ENCODE measurements around the gene SPTLC3. TPM values are rescaled to one million over a fixed set of nuclear protein-coding genes. Genes with fewer than 3 reads are reported as not detected.
A peak's percentile ranks its signal among the peaks of the same experiment; 100 is the strongest.

The SPTLC3 gene
- polyA plus RNA-seq, 3 donors = 0.01 TPM; not detected in 2

DNA sequence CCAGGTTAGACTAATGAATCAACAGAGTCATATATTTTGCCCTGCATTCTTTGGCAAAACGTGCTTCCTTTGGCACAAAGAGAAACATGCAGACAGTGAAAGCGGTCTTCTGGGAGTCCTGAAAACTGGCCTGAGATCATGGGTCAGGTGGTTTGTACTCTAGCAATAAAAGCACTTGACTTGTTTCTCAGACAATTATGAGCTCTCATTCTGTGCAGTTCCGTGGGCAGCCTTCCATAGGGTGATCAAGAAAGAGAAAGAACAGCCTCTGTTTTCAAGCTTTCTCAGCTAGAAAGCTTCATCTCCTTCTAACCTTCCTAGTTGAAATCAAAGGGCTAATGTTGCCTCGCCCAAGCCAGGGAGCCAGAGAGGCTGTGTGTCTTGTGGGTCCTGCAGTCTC is 149.6 kb downstream of the SPTLC3 start:
- no peak overlapping the region for H3K9ac ChIP-seq (ENCODE audit: insufficient read depth, low read length, poor library complexity, severe bottlenecking)
- TF ChIP-seq, protein P1, sequence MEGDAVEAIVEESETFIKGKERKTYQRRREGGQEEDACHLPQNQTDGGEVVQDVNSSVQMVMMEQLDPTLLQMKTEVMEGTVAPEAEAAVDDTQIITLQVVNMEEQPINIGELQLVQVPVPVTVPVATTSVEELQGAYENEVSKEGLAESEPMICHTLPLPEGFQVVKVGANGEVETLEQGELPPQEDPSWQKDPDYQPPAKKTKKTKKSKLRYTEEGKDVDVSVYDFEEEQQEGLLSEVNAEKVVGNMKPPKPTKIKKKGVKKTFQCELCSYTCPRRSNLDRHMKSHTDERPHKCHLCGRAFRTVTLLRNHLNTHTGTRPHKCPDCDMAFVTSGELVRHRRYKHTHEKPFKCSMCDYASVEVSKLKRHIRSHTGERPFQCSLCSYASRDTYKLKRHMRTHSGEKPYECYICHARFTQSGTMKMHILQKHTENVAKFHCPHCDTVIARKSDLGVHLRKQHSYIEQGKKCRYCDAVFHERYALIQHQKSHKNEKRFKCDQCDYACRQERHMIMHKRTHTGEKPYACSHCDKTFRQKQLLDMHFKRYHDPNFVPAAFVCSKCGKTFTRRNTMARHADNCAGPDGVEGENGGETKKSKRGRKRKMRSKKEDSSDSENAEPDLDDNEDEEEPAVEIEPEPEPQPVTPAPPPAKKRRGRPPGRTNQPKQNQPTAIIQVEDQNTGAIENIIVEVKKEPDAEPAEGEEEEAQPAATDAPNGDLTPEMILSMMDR (IDR thresholded peaks at IDR 0.05) = no peak
- H3K79me2 ChIP-seq (ENCODE audit: insufficient read depth, low read length) = no peaks in the 10 kb centered on the region
- no peak for DNase-seq
- no peaks in the 10 kb centered on the region for H4K20me1 ChIP-seq (ENCODE audit: insufficient read depth, low read length)
- 67% methylated on average over 4 of the region's 4 CpGs for WGBS (ENCODE audit: insufficient coverage)
- peaks cover 0 to 3% (median 0%) of the 10 kb centered on the region in 3 donors for H3K27me3 Mint-ChIP-seq (ENCODE audit: low read depth in 3 of 3)
- no peaks in the 10 kb centered on the region for H3K9me3 ChIP-seq (replicated peaks in 1 of 2; ENCODE audit: control insufficient read depth in 1 of 2, insufficient read depth in 1 of 2, low read length in 2 of 2)
- no peaks in the 10 kb centered on the region for H3K36me3 ChIP-seq (replicated peaks in 1 of 2; ENCODE audit: control insufficient read depth in 1 of 2, insufficient read depth in 2 of 2, low read length in 2 of 2)
- H3K27ac ChIP-seq (ENCODE audit: low read depth in 1 of 2, low read length in 2 of 2) = no peak overlapping the region
- no peaks in the 10 kb centered on the region for H3K4me1 Mint-ChIP-seq
- no peaks in the 10 kb centered on the region for H3K4me1 ChIP-seq (ENCODE audit: control insufficient read depth in 1 of 2, insufficient read depth in 2 of 2, low read length in 2 of 2)
- H3K4me3 ChIP-seq (replicated peaks in 1 of 3; ENCODE audit: low read depth in 2 of 3, low read length in 3 of 3) = no peak overlapping the region
- H3K27ac Mint-ChIP-seq = peak overlapping the region in 1 of 7 donors; percentile 16
- peaks cover 0 to 2% (median 0%) of the 10 kb centered on the region in 7 donors for H3K9me3 Mint-ChIP-seq
- H3K36me3 Mint-ChIP-seq = no peaks in the 10 kb centered on the region
- no peak overlapping the region for H3K4me3 Mint-ChIP-seq
- no peak overlapping the region for H2AFZ ChIP-seq (ENCODE audit: insufficient read depth, low read depth, low read length, poor library complexity, severe bottlenecking)
- no peak overlapping the region for H3K4me2 ChIP-seq (replicated peaks; ENCODE audit: extremely low read depth, low read length, poor library complexity, severe bottlenecking)
- intact Hi-C loops (cut with micrococcal nuclease) = no loop called here
- no peaks in the 10 kb centered on the region for H3K27me3 ChIP-seq (ENCODE audit: control insufficient read depth in 2 of 2, insufficient read depth in 2 of 2, low read length in 2 of 2)

- H3K9me3 Mint-ChIP-seq = peaks cover 0 to 2% (median 0%) of the 10 kb centered on the region in 7 donors
These were observed 151.1 kb downstream of the SPTLC3 start for GRCh38 chr20:13159889-13160288.

More at GRCh38 chr20:13159889-13160288, 151.1 kb downstream of the SPTLC3 start:
- Mint-ChIP-seq H3K27me3 (ENCODE audit: low read depth in 3 of 3) (peaks cover 0 to 2% (median 0%) of the 10 kb centered on the region in 3 donors), H3K36me3 (no peaks in the 10 kb centered on the region), H3K4me1 (no peaks in the 10 kb centered on the region), H3K27ac (peak overlapping the region in 1 of 7 donors; percentile 37), H3K4me3 (no peak overlapping the region)
- H3K27me3 ChIP-seq (ENCODE audit: control insufficient read depth in 2 of 2, insufficient read depth in 2 of 2, low read length in 2 of 2) = no peaks in the 10 kb centered on the region
- H3K4me3 ChIP-seq (replicated peaks in 1 of 3; ENCODE audit: low read depth in 2 of 3, low read length in 3 of 3) = no peak overlapping the region
- no peak overlapping the region for H3K9ac ChIP-seq (ENCODE audit: insufficient read depth, low read length, poor library complexity, severe bottlenecking)
- H4K20me1 ChIP-seq (ENCODE audit: insufficient read depth, low read length) = no peaks in the 10 kb centered on the region
- DNase-seq = no peak
- no peak overlapping the region for H2AFZ ChIP-seq (ENCODE audit: insufficient read depth, low read depth, low read length, poor library complexity, severe bottlenecking)
- H3K79me2 ChIP-seq (ENCODE audit: insufficient read depth, low read length) = no peaks in the 10 kb centered on the region
- WGBS (ENCODE audit: insufficient coverage) = 91% methylated on average over 7 of the region's 9 CpGs
- no peaks in the 10 kb centered on the region for H3K4me1 ChIP-seq (ENCODE audit: control insufficient read depth in 1 of 2, insufficient read depth in 2 of 2, low read length in 2 of 2)
- H3K4me2 ChIP-seq (replicated peaks; ENCODE audit: extremely low read depth, low read length, poor library complexity, severe bottlenecking) = no peak overlapping the region
- H3K36me3 ChIP-seq (replicated peaks in 1 of 2; ENCODE audit: control insufficient read depth in 1 of 2, insufficient read depth in 2 of 2, low read length in 2 of 2) = no peaks in the 10 kb centered on the region
- intact Hi-C loops (cut with micrococcal nuclease) = no loop called here
- TF ChIP-seq, protein P1 (IDR thresholded peaks at IDR 0.05) = no peak
- no peak overlapping the region for H3K27ac ChIP-seq (ENCODE audit: low read depth in 1 of 2, low read length in 2 of 2)
- H3K9me3 ChIP-seq (replicated peaks in 1 of 2; ENCODE audit: control insufficient read depth in 1 of 2, insufficient read depth in 1 of 2, low read length in 2 of 2) = no peaks in the 10 kb centered on the region

All from CD14-positive monocyte (primary cell).